T-helper 2 cell (primary cell): ENCODE measurements around the gene CCSAP.
"Not testable (repeated sequence)": the region's sequence is repeated elsewhere in the genome, so short reads cannot be mapped to it uniquely, and the experiment has no call there.

Source experiments
- DNase-seq, 5 experiments: peaks; one replicate each; pipeline versions ENCODE4 v3.0.0 to v3.0.0-alpha.2; 2012 to 2022
- total RNA-seq, 2 donors: gene quantifications; one replicate each; lab custom pipeline; 2026; lab: John Stamatoyannopoulos, UW

Gene CCSAP, protein sequence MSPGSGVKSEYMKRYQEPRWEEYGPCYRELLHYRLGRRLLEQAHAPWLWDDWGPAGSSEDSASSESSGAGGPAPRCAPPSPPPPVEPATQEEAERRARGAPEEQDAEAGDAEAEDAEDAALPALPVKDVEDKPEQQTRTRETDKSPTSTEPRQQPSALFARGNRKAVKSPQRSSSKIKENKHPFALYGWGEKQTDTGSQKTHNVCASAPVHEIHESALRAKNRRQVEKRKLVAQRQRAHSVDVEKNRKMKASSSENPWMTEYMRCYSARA
- 52.0 to 78.6 reads per million in 2 donors for total RNA-seq

DNA sequence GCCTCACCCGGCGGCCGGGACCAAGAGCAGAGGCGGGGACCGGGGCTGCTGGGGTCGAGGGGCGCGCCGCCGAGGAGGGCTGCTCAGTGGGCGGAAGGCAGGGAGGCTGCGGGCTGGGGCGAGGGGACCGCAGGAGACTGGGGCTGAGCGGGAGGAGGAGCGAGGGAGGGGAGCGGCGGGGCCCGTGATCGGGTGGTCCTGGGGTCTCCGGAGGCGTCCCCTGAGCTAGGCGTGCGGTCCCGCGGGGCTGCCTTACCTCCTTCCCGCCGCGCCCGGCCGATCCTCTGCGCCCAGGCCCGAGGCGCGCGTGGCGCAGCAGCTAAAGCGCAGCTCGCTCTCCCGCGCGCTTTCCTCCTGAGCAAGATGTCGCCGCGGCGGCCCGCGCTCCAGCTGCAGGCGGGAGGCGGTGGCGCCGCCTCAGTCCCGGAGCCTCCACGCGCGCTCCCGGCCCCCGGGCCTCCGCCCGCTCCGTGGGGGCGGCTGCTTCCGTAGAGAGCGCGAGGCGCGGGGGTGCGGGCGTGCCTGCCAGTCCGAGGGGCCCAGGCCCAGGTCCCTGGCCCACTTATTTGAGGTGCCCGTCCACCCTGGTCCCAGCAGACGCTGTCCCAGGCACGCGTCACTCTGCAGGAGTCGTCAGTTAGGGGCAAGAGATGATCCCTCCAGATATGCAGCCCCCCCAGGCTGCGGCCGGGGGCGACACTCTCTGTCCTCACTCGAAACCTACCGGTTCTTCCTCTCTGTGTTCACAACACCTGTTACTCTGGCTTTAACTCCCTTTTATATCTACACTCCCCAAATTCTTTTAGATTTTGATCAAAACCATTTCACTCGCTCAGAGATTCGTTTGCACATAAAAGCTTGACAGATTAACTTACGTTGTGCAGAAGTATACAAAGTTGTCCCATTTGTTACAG, at the start of gene CCSAP:
Gene CCSAP (minus strand): TSS at position 392 of the 914 bp plus-strand sequence. CDS start 582 bp downstream, outside the sequence.
- DNase-seq = peak; percentile 15 to 80 (median 59)

DNA sequence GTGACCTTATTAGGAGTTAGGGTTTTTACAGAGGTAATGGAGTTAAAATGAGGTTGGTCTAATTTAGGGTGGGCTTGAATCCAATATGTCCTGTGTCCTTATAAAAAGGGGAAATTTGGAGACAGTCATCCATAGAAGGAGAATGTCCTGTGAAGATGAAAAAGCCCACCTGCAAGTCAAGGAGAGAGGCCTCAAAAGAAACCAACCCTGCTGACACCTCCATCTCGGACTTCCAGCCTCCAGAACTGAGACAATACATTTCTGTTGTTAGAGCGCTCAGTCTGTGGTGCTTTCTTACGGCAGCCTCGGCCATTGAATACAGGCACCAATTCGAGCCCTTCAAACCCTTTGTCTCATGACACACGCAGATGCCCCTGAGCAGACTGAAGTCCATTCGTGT, 47.3 kb upstream of the CCSAP start:
- no peak for DNase-seq

GRCh38 chr1:229388897-229389580, 46.2 kb upstream of the CCSAP start:
- peak in 1 of 5 experiments; percentile 11 for DNase-seq

- DNase-seq = no peak
Measured at GRCh38 chr1:229385853-229386456, 43.1 kb upstream of the CCSAP start.

GRCh38 chr1:229384822-229385221, 42.0 kb upstream of the CCSAP start:
- DNase-seq = no peak

- DNase-seq = no peak
Measured at GRCh38 chr1:229383961-229384360, 41.1 kb upstream of the CCSAP start.

- no peak for DNase-seq
Measured at GRCh38 chr1:229383188-229383587, 40.3 kb upstream of the CCSAP start.

- no peak for DNase-seq
Measured at GRCh38 chr1:229381234-229381633, 38.4 kb upstream of the CCSAP start.

GRCh38 chr1:229380536-229381160, 37.8 kb upstream of the CCSAP start:
- DNase-seq = no peak

DNA sequence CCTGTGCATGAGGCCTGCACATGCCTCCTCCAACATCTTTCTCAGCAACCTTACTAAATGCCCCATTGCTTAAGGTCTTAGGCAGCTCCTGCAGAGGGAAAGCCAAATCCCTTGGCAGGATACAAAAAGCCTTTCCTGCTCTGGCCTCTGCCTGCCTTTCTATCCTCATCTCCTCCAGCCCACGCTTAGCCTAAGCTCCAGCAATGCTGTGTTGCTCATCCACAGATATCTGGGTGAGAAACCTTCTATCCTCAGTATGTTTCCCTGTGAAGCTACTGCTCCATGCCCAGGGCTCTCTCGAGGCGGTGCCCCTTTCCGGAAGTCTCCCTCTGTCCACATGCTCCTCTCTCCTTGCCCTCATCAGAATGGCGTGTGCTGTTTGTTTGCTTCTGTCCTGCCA, 37.0 kb upstream of the CCSAP start:
- DNase-seq = no peak

DNA sequence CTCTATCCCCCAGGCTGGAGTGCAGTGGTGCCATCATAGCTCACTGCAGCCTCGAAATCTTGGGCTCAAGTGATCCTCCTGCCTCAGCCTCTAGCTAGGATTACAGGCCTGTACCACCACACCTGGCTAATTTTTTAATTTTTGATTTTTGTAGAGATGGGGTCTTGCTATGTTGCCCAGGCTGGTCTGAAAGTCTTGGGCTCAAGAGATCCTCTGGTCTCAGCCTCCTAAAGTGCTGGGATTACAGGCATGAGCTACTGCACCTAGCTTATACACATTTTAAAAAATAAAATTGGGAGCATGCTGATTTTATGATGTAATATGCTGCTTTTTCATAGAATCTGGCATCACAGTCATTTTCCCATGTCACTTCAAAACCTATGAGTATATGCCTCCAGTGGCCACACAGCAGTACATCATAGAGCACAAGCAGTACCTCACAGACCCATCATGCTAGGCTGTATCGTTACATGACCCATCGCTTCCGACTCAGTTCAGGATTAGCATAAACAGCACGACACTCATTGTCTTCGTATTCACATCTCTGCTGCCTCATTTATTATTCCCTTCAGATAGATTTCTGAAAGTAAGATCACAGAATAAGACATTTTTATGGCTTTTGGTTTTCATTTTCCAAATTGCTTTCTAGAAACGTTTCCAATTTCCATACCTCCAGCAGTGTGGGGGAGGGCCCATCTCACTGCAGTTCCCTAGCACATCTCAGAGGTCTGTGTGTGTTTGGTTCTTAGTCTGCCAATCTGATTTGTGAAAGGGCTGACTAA, 35.9 kb upstream of the CCSAP start:
- peak in 1 of 5 experiments; percentile 9 for DNase-seq

- not testable (repeated sequence) for DNase-seq
Measured at GRCh38 chr1:229378035-229378434, 35.2 kb upstream of the CCSAP start.

DNA sequence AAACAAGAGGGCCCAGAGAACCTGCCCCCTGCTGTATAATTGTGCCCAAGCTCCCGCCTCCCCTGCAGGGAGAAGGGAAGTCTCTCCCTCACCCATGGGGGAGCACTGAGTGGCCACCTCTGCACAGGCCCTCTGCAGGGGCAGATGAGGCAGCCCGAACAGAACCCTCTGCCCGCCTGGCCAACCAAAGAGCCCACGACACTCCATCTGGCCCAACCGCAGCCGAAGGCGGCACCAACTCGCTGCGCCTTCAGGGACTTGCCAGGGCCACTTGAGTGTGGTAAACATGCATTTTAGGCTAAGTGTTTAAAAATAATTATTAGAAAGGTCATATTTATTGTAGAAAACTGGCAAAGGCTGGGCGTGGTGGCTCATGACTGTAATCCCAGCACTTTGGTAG, 34.6 kb upstream of the CCSAP start:
- no peak for DNase-seq

GRCh38 chr1:229376521-229376920, 33.7 kb upstream of the CCSAP start:
- no peak for DNase-seq

DNA sequence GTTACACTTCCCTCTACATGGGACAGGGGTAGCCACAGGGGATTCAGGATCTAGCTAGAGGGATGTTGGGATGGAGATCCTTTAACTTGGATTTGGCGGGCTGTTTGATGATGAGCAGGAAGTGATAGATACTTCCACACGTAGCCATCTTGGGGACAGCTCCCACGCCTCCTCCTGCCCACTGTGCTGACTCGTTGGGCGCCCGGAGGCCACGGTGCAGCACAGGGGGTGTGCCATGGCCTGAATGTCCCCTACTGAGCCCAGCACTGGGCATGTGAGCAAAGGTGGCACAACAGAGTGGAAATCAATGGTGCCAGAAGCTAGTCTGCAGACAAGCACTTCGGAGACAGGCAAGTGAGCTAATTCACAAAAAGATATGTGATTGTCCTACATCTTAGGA, 31.6 kb upstream of the CCSAP start:
- no peak for DNase-seq

- DNase-seq = no peak
Measured at GRCh38 chr1:229373395-229373794, 30.5 kb upstream of the CCSAP start.

GRCh38 chr1:229372251-229372650, 29.4 kb upstream of the CCSAP start:
- no peak for DNase-seq

DNA sequence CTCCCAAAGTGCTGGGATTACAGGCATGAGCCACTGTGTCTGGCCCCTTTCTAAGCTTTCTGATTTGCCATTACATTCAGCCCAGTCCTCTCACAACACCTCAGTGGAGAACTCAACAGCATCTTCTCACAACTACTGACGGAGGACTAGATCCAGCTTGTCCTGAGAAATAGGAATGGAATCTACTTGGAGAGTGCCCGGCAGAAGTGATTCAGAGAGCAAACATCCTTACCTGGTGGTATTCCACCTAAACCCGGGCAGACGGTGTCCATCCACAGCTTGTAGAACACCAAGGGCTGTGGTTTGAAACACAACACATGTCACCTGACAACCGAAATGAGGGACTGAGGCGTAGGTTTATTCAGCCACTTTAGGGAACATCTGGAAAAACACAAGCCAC, 28.8 kb upstream of the CCSAP start:
- DNase-seq = no peak

GRCh38 chr1:229370601-229371021, 27.8 kb upstream of the CCSAP start:
- no peak for DNase-seq

GRCh38 chr1:229368347-229368746, 25.5 kb upstream of the CCSAP start:
- no peak for DNase-seq

- DNase-seq = no peak
Measured at GRCh38 chr1:229365569-229365968, 22.7 kb upstream of the CCSAP start.
